H9 (cell line): ENCODE data around the gene HAUS7. TPM values are rescaled to one million over a fixed set of nuclear protein-coding genes. Genes with fewer than 3 reads are reported as not detected.

Source experiments
- DNase-seq: peaks from one replicate; pipeline ENCODE4 v3.0.0-alpha.2; 2017
- H2AFZ ChIP-seq: one replicate; pipeline ENCODE4 v1.6.1; 2013; ENCODE audit warnings: mild to moderate bottlenecking, low read length, control low read depth, moderate library complexity
- H2AK5ac ChIP-seq: 2 replicates; pipeline ENCODE4 v1.6.1; 2013; ENCODE audit warnings: low read length, control low read depth, mixed read lengths; ENCODE audit not compliant: insufficient read length
- H2BK120ac ChIP-seq: one replicate; pipeline ENCODE4 v1.6.1; 2013; ENCODE audit warnings: low read depth, mild to moderate bottlenecking, low read length, control low read depth, inconsistent platforms; ENCODE audit not compliant: poor library complexity, severe bottlenecking
- H2BK12ac ChIP-seq: 2 replicates; pipeline ENCODE4 v1.6.1; 2013; ENCODE audit warnings: low read length, control low read depth, mixed read lengths, low read depth; ENCODE audit not compliant: insufficient read length
- H2BK15ac ChIP-seq: 2 replicates; pipeline ENCODE4 v1.6.1; 2013; ENCODE audit warnings: low read depth, low read length, control low read depth
- H2BK20ac ChIP-seq: one replicate; pipeline ENCODE4 v1.6.1; 2013; ENCODE audit warnings: low read depth, mild to moderate bottlenecking, low read length, control low read depth, inconsistent platforms; ENCODE audit not compliant: poor library complexity, severe bottlenecking
- H2BK5ac ChIP-seq: 2 replicates; pipeline ENCODE4 v1.6.1; 2013; ENCODE audit warnings: low read length, control low read depth, mixed read lengths; ENCODE audit not compliant: insufficient read length
- H3K14ac ChIP-seq: 2 replicates; pipeline ENCODE4 v1.6.1; 2013; ENCODE audit warnings: low read length, control low read depth; ENCODE audit not compliant: insufficient read depth
- H3K18ac ChIP-seq: 2 replicates; pipeline ENCODE4 v1.6.1; 2013; ENCODE audit warnings: low read depth, mild to moderate bottlenecking, mixed read lengths, low read length, control low read depth; ENCODE audit not compliant: insufficient read length
- H3K23ac ChIP-seq: 2 replicates; pipeline ENCODE4 v1.6.1; 2013; ENCODE audit warnings: low read length, control low read depth, mixed read lengths, low read depth; ENCODE audit not compliant: insufficient read length
- H3K23me2 ChIP-seq: 2 replicates; pipeline ENCODE4 v1.6.1; 2013; ENCODE audit warnings: low read depth, mild to moderate bottlenecking, mixed read lengths, low read length, control low read depth; ENCODE audit not compliant: insufficient read length, poor library complexity, severe bottlenecking
- H3K27ac ChIP-seq: 2 replicates; pipeline ENCODE4 v1.5.1; 2013; ENCODE audit warnings: low read length, control low read depth, mixed read lengths, low read depth; ENCODE audit not compliant: insufficient read length
- H3K27me3 ChIP-seq: 2 replicates; pipeline ENCODE4 v1.6.1; 2013; ENCODE audit warnings: low read length, control low read depth, inconsistent platforms; ENCODE audit not compliant: insufficient read depth
- H3K4ac ChIP-seq: 2 replicates; pipeline ENCODE4 v1.6.1; 2013; ENCODE audit warnings: low read depth, mild to moderate bottlenecking, control low read depth, inconsistent platforms, low read length, moderate library complexity
- H3K4me1 ChIP-seq: 2 replicates; pipeline ENCODE4 v1.6.1; 2013; ENCODE audit warnings: low read length, control low read depth, inconsistent platforms; ENCODE audit not compliant: insufficient read depth
- H3K4me2 ChIP-seq: 2 replicates; pipeline ENCODE4 v1.6.1; 2013; ENCODE audit warnings: low read length, control low read depth, mixed read lengths; ENCODE audit not compliant: insufficient read length, insufficient read depth
- H3K56ac ChIP-seq: 2 replicates; pipeline ENCODE4 v1.6.1; 2013; ENCODE audit warnings: low read depth, mild to moderate bottlenecking, mixed read lengths, low read length, control low read depth; ENCODE audit not compliant: insufficient read length
- H3K79me1 ChIP-seq: 2 replicates; pipeline ENCODE4 v1.6.1; 2013; ENCODE audit warnings: low read depth, mild to moderate bottlenecking, moderate library complexity, low read length, control low read depth, inconsistent platforms; ENCODE audit not compliant: insufficient read depth, poor library complexity, severe bottlenecking
- H3K79me2 ChIP-seq: 2 replicates; pipeline ENCODE4 v1.6.1; 2013; ENCODE audit warnings: low read length, control low read depth, inconsistent platforms; ENCODE audit not compliant: insufficient read depth
- H3K9ac ChIP-seq: 2 replicates; pipeline ENCODE4 v1.6.1; 2013; ENCODE audit warnings: low read length, control low read depth, mixed read lengths; ENCODE audit not compliant: insufficient read length; ENCODE audit errors: extremely low read depth
- H3K9me3 ChIP-seq: one replicate; pipeline ENCODE4 v1.6.1; 2013; ENCODE audit warnings: low read depth, low read length, inconsistent platforms; ENCODE audit not compliant: control insufficient read depth
- H3T11ph ChIP-seq: one replicate; pipeline ENCODE4 v1.6.1; 2013; ENCODE audit warnings: mild to moderate bottlenecking, low read length, control low read depth, inconsistent platforms
- H4K20me1 ChIP-seq: one replicate; pipeline ENCODE4 v1.6.1; 2013; ENCODE audit not compliant: control insufficient read depth, insufficient read length, insufficient read depth
- H4K5ac ChIP-seq: 2 replicates; pipeline ENCODE4 v1.6.1; 2013; ENCODE audit warnings: low read depth, mild to moderate bottlenecking, mixed read lengths, low read length, control low read depth; ENCODE audit not compliant: insufficient read length
- H4K8ac ChIP-seq: replicated peaks from 2 replicates; pipeline ENCODE4 v1.6.1; 2013; ENCODE audit warnings: low read length, control low read depth, mixed read lengths, low read depth; ENCODE audit not compliant: insufficient read length
- H4K91ac ChIP-seq: 2 replicates; pipeline ENCODE4 v1.6.1; 2013; ENCODE audit warnings: low read depth, mild to moderate bottlenecking, moderate library complexity, mixed read lengths, low read length, control low read depth; ENCODE audit not compliant: insufficient read length
- H3K27ac Mint-ChIP-seq, 3 experiments: 2 replicates in 2 of 3; 3 replicates in 1 of 3; pipeline ENCODE4 v1.8.0; 2020 to 2021; ENCODE audit warnings: mixed read lengths in 3 of 3, mild to moderate bottlenecking in 1 of 3, moderate library complexity in 1 of 3
- H3K27me3 Mint-ChIP-seq: 2 replicates; pipeline ENCODE4 v1.8.0; 2021; ENCODE audit warnings: low read depth, mild to moderate bottlenecking, moderate library complexity, mixed read lengths
- H3K36me3 Mint-ChIP-seq, 3 experiments: 2 replicates in 2 of 3; 3 replicates in 1 of 3; pipeline ENCODE4 v1.8.0; 2020 to 2021; ENCODE audit warnings: low read depth in 3 of 3, mixed read lengths in 3 of 3; ENCODE audit not compliant: insufficient read depth in 1 of 3
- H3K4me1 Mint-ChIP-seq, 2 experiments: 2 replicates each; pipeline ENCODE4 v1.8.0; 2020; ENCODE audit warnings: mixed read lengths in 2 of 2
- H3K4me3 Mint-ChIP-seq, 2 experiments: 2 replicates in 1 of 2; 3 replicates in 1 of 2; pipeline ENCODE4 v1.8.0; 2020 to 2021; ENCODE audit warnings: mild to moderate bottlenecking in 2 of 2, mixed read lengths in 2 of 2, moderate library complexity in 1 of 2
- H3K9me3 Mint-ChIP-seq, 2 experiments: 2 replicates in 1 of 2; 3 replicates in 1 of 2; pipeline ENCODE4 v1.8.0; 2020; ENCODE audit warnings: mild to moderate bottlenecking in 2 of 2, mixed read lengths in 2 of 2, moderate library complexity in 1 of 2
- WGBS: extraction: QIAGEN DNeasy Blood & Tissue Kit; methylation state at CpG from one replicate; pipeline ENCODE4 v1.1.7; 2013; ENCODE audit warnings: missing lambda C conversion rate, low lambda C conversion rate, mixed read lengths; ENCODE audit not compliant: insufficient read length; ENCODE audit errors: extremely low coverage; 5-methylcytosine and 5-hydroxymethylcytosine counted together
- total RNA-seq: library from RNA; stranded (reverse); gene quantifications from 2 replicates; pipeline ENCODE4 v1.2.1, GENCODE V29; 2021
- TF ChIP-seq, protein P1 (sequence below): fragments of 200-600 bp; sonication (generic); conservative IDR thresholded peaks from 3 replicates; pipeline ENCODE4 v1.8.0; 2021; ENCODE audit warnings: antibody characterized with exemption, mild to moderate bottlenecking

HAUS7 gene
- total RNA-seq, 1 experiment from 2014 or later: 45.3 TPM

DNA sequence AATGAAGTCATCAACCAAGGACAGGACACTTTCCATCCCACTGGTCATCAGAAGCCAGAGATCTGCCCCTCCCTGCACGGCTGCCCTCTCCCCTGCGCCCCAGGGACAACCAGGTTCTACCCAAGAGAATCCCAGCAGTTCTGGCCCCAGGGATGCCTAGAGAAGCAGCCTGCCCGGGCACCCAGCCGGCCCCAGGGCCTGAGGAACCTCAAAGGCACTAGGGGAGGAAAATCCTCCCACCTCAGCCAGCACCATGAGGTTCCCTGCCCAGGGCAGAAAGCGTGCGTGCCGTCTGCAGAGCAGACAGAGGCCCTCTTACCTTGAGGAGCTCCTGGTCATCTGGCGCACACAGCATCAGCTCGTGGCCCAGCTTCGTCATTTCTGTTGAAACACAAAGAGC is 8.1 kb downstream of the HAUS7 start:
- Mint-ChIP-seq H3K27me3 (no peaks in the 10 kb centered on the region), H3K27ac (no peak overlapping the region), H3K4me3 (no peak overlapping the region), H3K36me3 (peaks cover 37 to 59% (median 45%) of the 10 kb centered on the region in 3 experiments), H3K9me3 (peaks cover 72 to 85% of the 10 kb centered on the region in 2 experiments), H3K4me1 (no peaks in the 10 kb centered on the region)
- Histone ChIP-seq H2AK5ac (no peak overlapping the region), H3K23ac (no peak overlapping the region), H2BK15ac (no peak overlapping the region), H3K79me2 (no peaks in the 10 kb centered on the region), H2BK20ac (no peak overlapping the region), H2BK12ac (no peak overlapping the region), H3K9ac (no peak overlapping the region), H3K4me2 (no peak overlapping the region), H3K4ac (no peak overlapping the region), H3K27me3 (no peaks in the 10 kb centered on the region), H2BK120ac (no peak overlapping the region), H3K9me3 (peaks cover 51% of the 10 kb centered on the region), H3K14ac (no peak overlapping the region), H2BK5ac (no peak overlapping the region), H3K4me1 (no peaks in the 10 kb centered on the region), H3K79me1 (no peaks in the 10 kb centered on the region), H3T11ph (no peak overlapping the region), H3K27ac (no peak overlapping the region), H4K5ac (no peak overlapping the region), H4K91ac (no peak overlapping the region), H3K56ac (no peak overlapping the region), H4K8ac (no peak overlapping the region), H3K18ac (no peak overlapping the region), H4K20me1 (no peaks in the 10 kb centered on the region), H2AFZ (no peak overlapping the region), H3K23me2 (peaks cover 3% of the 10 kb centered on the region)
- TF ChIP-seq, protein P1, sequence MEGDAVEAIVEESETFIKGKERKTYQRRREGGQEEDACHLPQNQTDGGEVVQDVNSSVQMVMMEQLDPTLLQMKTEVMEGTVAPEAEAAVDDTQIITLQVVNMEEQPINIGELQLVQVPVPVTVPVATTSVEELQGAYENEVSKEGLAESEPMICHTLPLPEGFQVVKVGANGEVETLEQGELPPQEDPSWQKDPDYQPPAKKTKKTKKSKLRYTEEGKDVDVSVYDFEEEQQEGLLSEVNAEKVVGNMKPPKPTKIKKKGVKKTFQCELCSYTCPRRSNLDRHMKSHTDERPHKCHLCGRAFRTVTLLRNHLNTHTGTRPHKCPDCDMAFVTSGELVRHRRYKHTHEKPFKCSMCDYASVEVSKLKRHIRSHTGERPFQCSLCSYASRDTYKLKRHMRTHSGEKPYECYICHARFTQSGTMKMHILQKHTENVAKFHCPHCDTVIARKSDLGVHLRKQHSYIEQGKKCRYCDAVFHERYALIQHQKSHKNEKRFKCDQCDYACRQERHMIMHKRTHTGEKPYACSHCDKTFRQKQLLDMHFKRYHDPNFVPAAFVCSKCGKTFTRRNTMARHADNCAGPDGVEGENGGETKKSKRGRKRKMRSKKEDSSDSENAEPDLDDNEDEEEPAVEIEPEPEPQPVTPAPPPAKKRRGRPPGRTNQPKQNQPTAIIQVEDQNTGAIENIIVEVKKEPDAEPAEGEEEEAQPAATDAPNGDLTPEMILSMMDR: no peak
- DNase-seq: no peak
- no CpG with 5 or more reads among the region's 10 CpGs for WGBS
